Measurements from ENCODE around the gene ZBTB32.

The ZBTB32 gene

GRCh38 chr19:35753634-35754369 is 49.4 kb downstream of the ZBTB32 start:
- DNase-seq = no peak

- DNase-seq = no peak
These were observed 50.2 kb downstream of the ZBTB32 start for GRCh38 chr19:35754370-35755130.

GRCh38 chr19:35755131-35755549 is 50.8 kb downstream of the ZBTB32 start:
- DNase-seq = no peak

- DNase-seq = peak; percentile 68
These were observed 51.4 kb downstream of the ZBTB32 start for GRCh38 chr19:35755550-35756376.

- peak; percentile 51 for DNase-seq
These were observed 52.2 kb downstream of the ZBTB32 start, which contains the start of gene HSPB6 for GRCh38 chr19:35756377-35757230. HSPB6 (minus strand) TSS chr19:35757029; CDS start chr19:35757008, 21 bp downstream.

- peak; percentile 65 for DNase-seq
These were observed 52.9 kb downstream of the ZBTB32 start for GRCh38 chr19:35757231-35757748.

- peak; percentile 100 for DNase-seq
These were observed 53.6 kb downstream of the ZBTB32 start, which contains the start of gene PROSER3 for GRCh38 chr19:35757749-35758608. PROSER3 (plus strand) TSS chr19:35758176; CDS start chr19:35758216, 40 bp downstream.

GRCh38 chr19:35759697-35760096 is 55.3 kb downstream of the ZBTB32 start:
- no peak for DNase-seq

GRCh38 chr19:35760711-35761349 is 56.5 kb downstream of the ZBTB32 start:
- no peak for DNase-seq

GRCh38 chr19:35764432-35765315 is 60.3 kb downstream of the ZBTB32 start:
- DNase-seq = no peak

Data from hematopoietic multipotent progenitor cell treated with erythropoietin and hydrocortisone succinate and interleukin-3 and kit ligand, for 4 days (in vitro differentiated cells).